Measurements from ENCODE around the gene OR11A1. TPM values are rescaled to one million over a fixed set of nuclear protein-coding genes. Genes with fewer than 3 reads are reported as not detected.
A peak's percentile ranks its signal among the peaks of the same experiment; 100 is the strongest.

Gene OR11A1
- total RNA-seq, 1 donor from 2014 or later, result not detected

GRCh38 chr6:29479560-29479959, 22.7 kb upstream of the OR11A1 start:
- H3K4me3 ChIP-seq (ENCODE audit: low read depth, low read length), result no peak overlapping the region

GRCh38 chr6:29478740-29479139, 21.9 kb upstream of the OR11A1 start:
- TF ChIP-seq CTCF (IDR thresholded peaks at IDR 0.05; ENCODE audit: insufficient read depth, low read length, severe bottlenecking), result no peak
- no peak for DNase-seq (ENCODE audit: low read depth)
- Histone ChIP-seq H3K27me3 (ENCODE audit: control insufficient read depth, insufficient read depth, low read length) (no peaks in the 10 kb centered on the region), H3K4me3 (ENCODE audit: low read depth, low read length) (no peak overlapping the region), H3K36me3 (ENCODE audit: control insufficient read depth, insufficient read depth, low read length) (no peaks in the 10 kb centered on the region)
- FAIRE-seq, result no peak

More at GRCh38 chr6:29479560-29479959, 22.7 kb upstream of the OR11A1 start:
- Histone ChIP-seq H3K27me3 (ENCODE audit: control insufficient read depth, insufficient read depth, low read length) (no peaks in the 10 kb centered on the region), H3K36me3 (ENCODE audit: control insufficient read depth, insufficient read depth, low read length) (no peaks in the 10 kb centered on the region)
- FAIRE-seq (no peak), DNase-seq (ENCODE audit: low read depth) (no peak)
- no peak for TF ChIP-seq CTCF (IDR thresholded peaks at IDR 0.05; ENCODE audit: insufficient read depth, low read length, severe bottlenecking)

- Histone ChIP-seq H3K27me3 (ENCODE audit: control insufficient read depth, insufficient read depth, low read length) (no peaks in the 10 kb centered on the region), H3K36me3 (ENCODE audit: control insufficient read depth, insufficient read depth, low read length) (no peaks in the 10 kb centered on the region), H3K4me3 (ENCODE audit: low read depth, low read length) (no peak overlapping the region)
- TF ChIP-seq CTCF (IDR thresholded peaks at IDR 0.05; ENCODE audit: insufficient read depth, low read length, severe bottlenecking), result no peak
- no peak for DNase-seq (ENCODE audit: low read depth)
- no peak for FAIRE-seq
These were observed 21.1 kb upstream of the OR11A1 start for GRCh38 chr6:29477923-29478450.

- no peak for TF ChIP-seq CTCF (IDR thresholded peaks at IDR 0.05; ENCODE audit: insufficient read depth, low read length, severe bottlenecking)
- no peak overlapping the region for H3K4me3 ChIP-seq (ENCODE audit: low read depth, low read length)
- FAIRE-seq (no peak), DNase-seq (ENCODE audit: low read depth) (peak; percentile 3)
- no peaks in the 10 kb centered on the region for H3K36me3 ChIP-seq (ENCODE audit: control insufficient read depth, insufficient read depth, low read length)
- no peaks in the 10 kb centered on the region for H3K27me3 ChIP-seq (ENCODE audit: control insufficient read depth, insufficient read depth, low read length)
These were observed 18.1 kb upstream of the OR11A1 start for GRCh38 chr6:29474996-29475395.

GRCh38 chr6:29466241-29466640, 9.4 kb upstream of the OR11A1 start:
- no peaks in the 10 kb centered on the region for H3K36me3 ChIP-seq (ENCODE audit: control insufficient read depth, insufficient read depth, low read length)
- no peak for FAIRE-seq

More at GRCh38 chr6:29466241-29466640, 9.4 kb upstream of the OR11A1 start:
- H3K4me3 ChIP-seq (ENCODE audit: low read depth, low read length), result no peak overlapping the region
- DNase-seq (ENCODE audit: low read depth), result peak; percentile 60
- peaks cover 2% of the 10 kb centered on the region for H3K27me3 ChIP-seq (ENCODE audit: control insufficient read depth, insufficient read depth, low read length)
- TF ChIP-seq CTCF (IDR thresholded peaks at IDR 0.05; ENCODE audit: insufficient read depth, low read length, severe bottlenecking), result no peak

Data from bronchial epithelial cell (primary cell).